CD14-positive monocyte (primary cell): ENCODE measurements around the gene GOLIM4. TPM values are rescaled to one million over a fixed set of nuclear protein-coding genes. Genes with fewer than 3 reads are reported as not detected.

Source experiments
- DNase-seq, 3 donors: peaks; one replicate each; pipeline ENCODE4 v3.0.0-alpha.2; 2011 to 2022
- H2AFZ ChIP-seq: 2 replicates; pipeline ENCODE4 v1.6.0; 2012; ENCODE audit warnings: mild to moderate bottlenecking, low read depth, low read length, inconsistent platforms; ENCODE audit not compliant: insufficient read depth, poor library complexity, severe bottlenecking
- H3K27ac ChIP-seq, 2 donors: 1 replicate in 1 of 2; 2 replicates in 1 of 2; pipeline ENCODE4 v1.5.1; 2012 to 2013; ENCODE audit warnings: low read length in 2 of 2, control low read depth in 1 of 2, inconsistent platforms in 1 of 2, low read depth in 1 of 2, mild to moderate bottlenecking in 1 of 2
- H3K27me3 ChIP-seq, 2 donors: one replicate each; pipeline versions ENCODE4 v1.6.0 to v1.6.1; 2011 to 2013; ENCODE audit warnings: low read length in 2 of 2; ENCODE audit not compliant: control insufficient read depth in 2 of 2, insufficient read depth in 2 of 2
- H3K36me3 ChIP-seq, 2 donors: replicated peaks in 1 of 2; 1 replicate in 1 of 2; 2 replicates in 1 of 2; pipeline versions ENCODE4 v1.5.1 to v1.6.1; 2012 to 2013; ENCODE audit warnings: low read length in 2 of 2, control low read depth in 1 of 2, inconsistent platforms in 1 of 2, mild to moderate bottlenecking in 1 of 2; ENCODE audit not compliant: insufficient read depth in 2 of 2, control insufficient read depth in 1 of 2
- H3K4me1 ChIP-seq, 2 donors: 1 replicate in 1 of 2; 2 replicates in 1 of 2; pipeline versions ENCODE4 v1.5.1 to v1.6.1; 2012 to 2013; ENCODE audit warnings: low read length in 2 of 2, control low read depth in 1 of 2, inconsistent platforms in 1 of 2, mild to moderate bottlenecking in 1 of 2, moderate library complexity in 1 of 2; ENCODE audit not compliant: insufficient read depth in 2 of 2, control insufficient read depth in 1 of 2
- H3K4me2 ChIP-seq: replicated peaks from 2 replicates; pipeline ENCODE3; 2012; ENCODE audit warnings: low read length, moderate library complexity, mild to moderate bottlenecking; ENCODE audit not compliant: poor library complexity, severe bottlenecking; ENCODE audit errors: extremely low read depth
- H3K4me3 ChIP-seq, 3 experiments: fragments of 200-600 bp in 1 of 3; sonication (generic) in 1 of 3; replicated peaks in 1 of 3; 1 replicate in 2 of 3; 2 replicates in 1 of 3; pipeline ENCODE4 v1.5.1; 2011 to 2013; ENCODE audit warnings: low read length in 3 of 3, mild to moderate bottlenecking in 3 of 3, control low read depth in 2 of 3, low read depth in 2 of 3, inconsistent platforms in 1 of 3, moderate library complexity in 1 of 3
- H3K79me2 ChIP-seq: 2 replicates; pipeline ENCODE4 v1.6.0; 2012; ENCODE audit warnings: mild to moderate bottlenecking, control low read depth, inconsistent platforms, low read length, moderate library complexity; ENCODE audit not compliant: insufficient read depth
- H3K9ac ChIP-seq: 2 replicates; pipeline ENCODE4 v1.6.0; 2017; ENCODE audit warnings: low read length, mild to moderate bottlenecking; ENCODE audit not compliant: insufficient read depth, poor library complexity, severe bottlenecking
- H3K9me3 ChIP-seq, 2 donors: replicated peaks in 1 of 2; 1 replicate in 1 of 2; 2 replicates in 1 of 2; pipeline versions ENCODE4 v1.5.1 to v1.6.1; 2012 to 2013; ENCODE audit warnings: low read length in 2 of 2, control low read depth in 1 of 2; ENCODE audit not compliant: control insufficient read depth in 1 of 2, insufficient read depth in 1 of 2
- H4K20me1 ChIP-seq: 2 replicates; pipeline ENCODE4 v1.6.0; 2012; ENCODE audit warnings: mild to moderate bottlenecking, low read length, control low read depth, moderate library complexity; ENCODE audit not compliant: insufficient read depth
- H3K27ac Mint-ChIP-seq, 7 donors: one replicate each; pipeline ENCODE4 v1.8.0; 2020; ENCODE audit warnings: mild to moderate bottlenecking in 7 of 7, mixed read lengths in 7 of 7, moderate library complexity in 6 of 7, inconsistent platforms in 2 of 7
- H3K27me3 Mint-ChIP-seq, 3 donors: one replicate each; pipeline ENCODE4 v1.8.0; 2021 to 2022; ENCODE audit warnings: low read depth in 3 of 3, mild to moderate bottlenecking in 3 of 3, mixed read lengths in 3 of 3, moderate library complexity in 3 of 3, inconsistent platforms in 1 of 3
- H3K36me3 Mint-ChIP-seq, 2 donors: one replicate each; pipeline ENCODE4 v1.8.0; 2020; ENCODE audit warnings: mixed read lengths in 2 of 2, inconsistent platforms in 1 of 2, mild to moderate bottlenecking in 1 of 2
- H3K4me1 Mint-ChIP-seq: one replicate; pipeline ENCODE4 v1.8.0; 2020; ENCODE audit warnings: mild to moderate bottlenecking, mixed read lengths
- H3K4me3 Mint-ChIP-seq, 2 donors: one replicate each; pipeline ENCODE4 v1.8.0; 2020; ENCODE audit warnings: mild to moderate bottlenecking in 2 of 2, mixed read lengths in 2 of 2, moderate library complexity in 1 of 2
- H3K9me3 Mint-ChIP-seq, 7 donors: one replicate each; pipeline ENCODE4 v1.8.0; 2020 to 2022; ENCODE audit warnings: mixed read lengths in 7 of 7, mild to moderate bottlenecking in 6 of 7, moderate library complexity in 6 of 7, inconsistent platforms in 2 of 7
- CTCF ChIP-seq: fragments of 200-600 bp; IDR thresholded peaks from one replicate; pipeline ENCODE4 v1.8.0; 2022; ENCODE audit warnings: antibody characterized with exemption, mild to moderate bottlenecking
- WGBS: methylation state at CpG from one replicate; pipeline ENCODE4 v1.1.5; 2013; ENCODE audit warnings: missing lambda C conversion rate; ENCODE audit not compliant: insufficient coverage; 5-methylcytosine and 5-hydroxymethylcytosine counted together
- intact Hi-C, 2 donors: fragments of 100-400 bp; cut with micrococcal nuclease; formaldehyde crosslinking; loops; one replicate each; pipeline versions ENCODE4 v1.15.0 to v1.15.1; 2023
- polyA plus RNA-seq, 3 donors: library from polyadenylated mRNA; depleted of rRNA in 1 of 3; unstranded in 2 of 3; stranded (reverse) in 1 of 3; fragments of 300-500 nt in 2 of 3; fragments of >200 nt in 1 of 3; fragmentation: Illumina TruSeq in 2 of 3; gene quantifications; 1 replicate in 2 of 3; 2 replicates in 1 of 3; pipeline ENCODE4 v1.2.3, GENCODE V29; 2012 to 2021

GOLIM4 gene
- polyA plus RNA-seq, 3 donors = 3.5 to 6.4 (median 5.8) TPM

- WGBS = 67% methylated on average over 2 of the region's 3 CpGs
- no peak for TF ChIP-seq CTCF
Measured at GRCh38 chr3:167978071-167978470, 117.7 kb downstream of the GOLIM4 start.

GRCh38 chr3:167976516-167977361 is 119.0 kb downstream of the GOLIM4 start:
- H3K4me1 ChIP-seq = no peaks in the 10 kb centered on the region
- H4K20me1 ChIP-seq = no peaks in the 10 kb centered on the region
- 95% methylated on average over 2 of the region's 8 CpGs for WGBS
- H3K4me3 ChIP-seq = no peak overlapping the region
- H3K4me1 Mint-ChIP-seq = peaks cover 1% of the 10 kb centered on the region
- intact Hi-C loops = no loop called here
- TF ChIP-seq CTCF = no peak
- H3K4me2 ChIP-seq = no peak overlapping the region
- no peaks in the 10 kb centered on the region for H3K79me2 ChIP-seq
- peaks cover 0 to 1% (median 0%) of the 10 kb centered on the region in 3 donors for H3K27me3 Mint-ChIP-seq
- H3K27ac ChIP-seq = no peak overlapping the region
- H3K36me3 Mint-ChIP-seq = no peaks in the 10 kb centered on the region
- H3K4me3 Mint-ChIP-seq = no peak overlapping the region
- no peaks in the 10 kb centered on the region for H3K9me3 ChIP-seq
- peaks cover 0 to 2% (median 0%) of the 10 kb centered on the region in 7 donors for H3K9me3 Mint-ChIP-seq
- no peaks in the 10 kb centered on the region for H3K36me3 ChIP-seq
- no peak overlapping the region for H3K9ac ChIP-seq
- H2AFZ ChIP-seq = no peak overlapping the region
- H3K27me3 ChIP-seq = no peaks in the 10 kb centered on the region
- H3K27ac Mint-ChIP-seq = no peak overlapping the region
- no peak for DNase-seq

More at GRCh38 chr3:167978071-167978470, 117.7 kb downstream of the GOLIM4 start:
- Mint-ChIP-seq H3K27ac (no peak overlapping the region), H3K4me3 (no peak overlapping the region), H3K4me1 (no peaks in the 10 kb centered on the region), H3K36me3 (no peaks in the 10 kb centered on the region), H3K27me3 (peaks cover 0 to 1% (median 0%) of the 10 kb centered on the region in 3 donors), H3K9me3 (peaks cover 0 to 2% (median 0%) of the 10 kb centered on the region in 7 donors)
- Histone ChIP-seq H3K4me3 (no peak overlapping the region), H3K79me2 (no peaks in the 10 kb centered on the region), H3K4me2 (no peak overlapping the region), H3K9me3 (no peaks in the 10 kb centered on the region), H3K27me3 (no peaks in the 10 kb centered on the region), H3K9ac (no peak overlapping the region), H4K20me1 (no peaks in the 10 kb centered on the region), H3K27ac (no peak overlapping the region), H3K4me1 (no peaks in the 10 kb centered on the region), H2AFZ (no peak overlapping the region), H3K36me3 (no peaks in the 10 kb centered on the region)
- intact Hi-C loops = no loop called here
- DNase-seq = no peak
